ENCODE results near the gene LY6G6D.

DNA sequence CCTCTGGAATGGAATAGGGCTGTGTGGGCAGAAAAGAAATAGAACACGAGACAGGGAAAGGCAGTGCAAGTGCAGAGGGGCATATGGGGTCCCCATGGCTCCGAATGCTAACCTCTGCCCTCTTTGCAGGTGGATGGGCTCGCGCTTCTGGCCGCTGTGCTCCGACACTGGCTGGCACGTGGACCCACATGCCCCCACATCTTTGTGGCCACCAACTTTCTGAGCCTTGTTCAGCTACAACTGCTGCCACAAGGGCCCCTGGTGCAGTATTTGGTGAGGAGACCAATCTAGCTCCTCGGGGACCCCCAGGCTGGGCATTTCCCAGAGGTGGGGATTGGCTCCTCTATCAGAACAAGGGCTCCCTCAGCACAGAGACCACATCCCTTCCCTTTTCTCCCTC, 46.2 kb downstream of the LY6G6D start:
- TF ChIP-seq POLR2A (IDR thresholded peaks at IDR 0.05) = no peak
- TF ChIP-seq, protein P1, sequence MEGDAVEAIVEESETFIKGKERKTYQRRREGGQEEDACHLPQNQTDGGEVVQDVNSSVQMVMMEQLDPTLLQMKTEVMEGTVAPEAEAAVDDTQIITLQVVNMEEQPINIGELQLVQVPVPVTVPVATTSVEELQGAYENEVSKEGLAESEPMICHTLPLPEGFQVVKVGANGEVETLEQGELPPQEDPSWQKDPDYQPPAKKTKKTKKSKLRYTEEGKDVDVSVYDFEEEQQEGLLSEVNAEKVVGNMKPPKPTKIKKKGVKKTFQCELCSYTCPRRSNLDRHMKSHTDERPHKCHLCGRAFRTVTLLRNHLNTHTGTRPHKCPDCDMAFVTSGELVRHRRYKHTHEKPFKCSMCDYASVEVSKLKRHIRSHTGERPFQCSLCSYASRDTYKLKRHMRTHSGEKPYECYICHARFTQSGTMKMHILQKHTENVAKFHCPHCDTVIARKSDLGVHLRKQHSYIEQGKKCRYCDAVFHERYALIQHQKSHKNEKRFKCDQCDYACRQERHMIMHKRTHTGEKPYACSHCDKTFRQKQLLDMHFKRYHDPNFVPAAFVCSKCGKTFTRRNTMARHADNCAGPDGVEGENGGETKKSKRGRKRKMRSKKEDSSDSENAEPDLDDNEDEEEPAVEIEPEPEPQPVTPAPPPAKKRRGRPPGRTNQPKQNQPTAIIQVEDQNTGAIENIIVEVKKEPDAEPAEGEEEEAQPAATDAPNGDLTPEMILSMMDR (IDR thresholded peaks at IDR 0.05 in 4 of 5, conservative IDR thresholded peaks at IDR 0.05 in 1 of 5) = no peak

Data from gastrocnemius medialis (tissue), 4 donors.